B cell (primary cell): ENCODE data around the gene EGFL8. TPM values are rescaled to one million over a fixed set of nuclear protein-coding genes. Genes with fewer than 3 reads are reported as not detected.
A peak's percentile ranks its signal among the peaks of the same experiment; 100 is the strongest.

Experiments
- ATAC-seq: fragments of 200-7000 bp; cut with Tn5 transposase; one replicate; pipeline ENCODE4 v1.10.0; 2021; ENCODE audit warnings: low read depth, mild to moderate bottlenecking, moderate number of reproducible peaks, moderate library complexity
- CTCF ChIA-PET: fragments of 350-600 bp; sonication (Branson Sonifier 250); formaldehyde crosslinking; loops from one replicate; lab custom pipeline; 2021; ENCODE audit warnings: antibody characterized with exemption, inconsistent platforms; lab: Charles Lee
- POLR2A ChIA-PET: fragments of 350-600 bp; sonication (Branson Sonifier 250); formaldehyde crosslinking; loops from one replicate; lab custom pipeline; 2021; ENCODE audit warnings: antibody characterized with exemption; lab: Charles Lee
- DNase-seq: peaks from one replicate; pipeline ENCODE4 v3.0.0; 2013
- H2AFZ ChIP-seq: 2 replicates; pipeline ENCODE4 v1.6.1; 2012; ENCODE audit warnings: mild to moderate bottlenecking, low read depth, low read length; ENCODE audit not compliant: insufficient read depth, poor library complexity, severe bottlenecking
- H3K27ac ChIP-seq, 2 donors: 1 replicate in 1 of 2; 2 replicates in 1 of 2; pipeline ENCODE4 v1.5.1; 2012 to 2013; ENCODE audit warnings: low read length in 2 of 2, mild to moderate bottlenecking in 2 of 2, moderate library complexity in 1 of 2
- H3K27me3 ChIP-seq, 4 experiments: fragments of 200-600 bp in 1 of 4; sonication (generic) in 1 of 4; replicated peaks in 1 of 4; 1 replicate in 2 of 4; 2 replicates in 2 of 4; pipeline versions ENCODE4 v1.6.1 to v1.7.0; 2013 to 2016; ENCODE audit warnings: low read length in 3 of 4, mild to moderate bottlenecking in 2 of 4, mixed read lengths in 1 of 4, moderate library complexity in 1 of 4; ENCODE audit not compliant: insufficient read depth in 4 of 4, control insufficient read depth in 3 of 4; ENCODE audit errors: control extremely low read depth in 1 of 4
- H3K36me3 ChIP-seq, 2 experiments: replicated peaks in 1 of 2; 1 replicate in 1 of 2; 2 replicates in 1 of 2; pipeline versions ENCODE4 v1.6.1 to v1.7.1; 2013; ENCODE audit warnings: low read length in 1 of 2; ENCODE audit not compliant: insufficient read depth in 2 of 2, control insufficient read depth in 1 of 2; ENCODE audit errors: control extremely low read depth in 1 of 2, extremely low read depth in 1 of 2
- H3K4me1 ChIP-seq, 2 donors: fragments of 200-600 bp in 1 of 2; sonication (generic) in 1 of 2; 1 replicate in 1 of 2; 2 replicates in 1 of 2; pipeline versions ENCODE4 v1.5.1 to v1.6.1; 2013 to 2017; ENCODE audit warnings: low read length in 2 of 2; ENCODE audit not compliant: control insufficient read depth in 2 of 2, insufficient read depth in 2 of 2
- H3K4me2 ChIP-seq: replicated peaks from 2 replicates; pipeline ENCODE3; 2012; ENCODE audit warnings: mild to moderate bottlenecking, low read depth, low read length; ENCODE audit not compliant: poor library complexity, severe bottlenecking
- H3K4me3 ChIP-seq, 5 experiments: fragments of 200-600 bp in 1 of 5; sonication (generic) in 1 of 5; 1 replicate in 3 of 5; 2 replicates in 2 of 5; pipeline versions ENCODE4 v1.5.1 to v1.7.0; 2011 to 2016; ENCODE audit warnings: low read length in 4 of 5, mild to moderate bottlenecking in 4 of 5, low read depth in 2 of 5, control low read depth in 1 of 5, moderate library complexity in 1 of 5; ENCODE audit not compliant: insufficient read depth in 1 of 5; ENCODE audit errors: control extremely low read depth in 1 of 5, extremely low read depth in 1 of 5
- H3K79me2 ChIP-seq: fragments of 200-600 bp; sonication (generic); one replicate; pipeline ENCODE4 v1.6.0; 2016; ENCODE audit warnings: low read length; ENCODE audit not compliant: control insufficient read depth, insufficient read depth
- H3K9ac ChIP-seq: fragments of 200-600 bp; sonication (generic); 2 replicates; pipeline ENCODE4 v1.6.1; 2017; ENCODE audit warnings: mild to moderate bottlenecking, low read length, moderate library complexity
- H3K9me3 ChIP-seq, 3 donors: one replicate each; pipeline versions ENCODE4 v1.6.1 to v1.7.1; 2013; ENCODE audit warnings: low read length in 2 of 3; ENCODE audit not compliant: control insufficient read depth in 2 of 3, insufficient read depth in 1 of 3; ENCODE audit errors: control extremely low read depth in 1 of 3
- H4K20me1 ChIP-seq: 2 replicates; pipeline ENCODE4 v1.6.0; 2012; ENCODE audit warnings: mild to moderate bottlenecking, low read length; ENCODE audit not compliant: insufficient read depth, control insufficient read depth, poor library complexity, severe bottlenecking
- H3K27ac Mint-ChIP-seq: one replicate; pipeline ENCODE4 v1.8.0; 2021; ENCODE audit warnings: mixed read lengths
- H3K27me3 Mint-ChIP-seq: one replicate; pipeline ENCODE4 v1.8.0; 2021; ENCODE audit warnings: mixed read lengths
- H3K4me1 Mint-ChIP-seq: one replicate; pipeline ENCODE4 v1.8.0; 2021; ENCODE audit warnings: mixed read lengths
- H3K4me3 Mint-ChIP-seq: one replicate; pipeline ENCODE4 v1.8.0; 2021; ENCODE audit warnings: mixed read lengths
- H3K9me3 Mint-ChIP-seq: one replicate; pipeline ENCODE4 v1.8.0; 2022; ENCODE audit warnings: mixed read lengths; ENCODE audit not compliant: insufficient read depth
- EZH2 ChIP-seq: IDR thresholded peaks from 2 replicates; pipeline ENCODE4 v1.6.1; 2012; ENCODE audit warnings: borderline replicate concordance, low read depth, mild to moderate bottlenecking, moderate library complexity, low read length; ENCODE audit not compliant: insufficient read depth, poor library complexity, severe bottlenecking
- WGBS: methylation state at CpG from one replicate; pipeline ENCODE4 v1.1.5; 2013; ENCODE audit warnings: missing lambda C conversion rate; ENCODE audit not compliant: insufficient coverage; 5-methylcytosine and 5-hydroxymethylcytosine counted together
- intact Hi-C: fragments of 100-400 bp; cut with micrococcal nuclease; formaldehyde crosslinking; loops from one replicate; pipeline ENCODE4 v1.10.0; 2022
- polyA plus RNA-seq: library from polyadenylated mRNA; depleted of rRNA; stranded (reverse); fragments of >200 nt; gene quantifications from 2 replicates; pipeline ENCODE4 v1.2.3, GENCODE V29; 2012
- total RNA-seq, 2 donors: library from RNA; stranded (reverse); fragments of 120-200 nt in 1 of 2; gene quantifications; 1 replicate in 1 of 2; 2 replicates in 1 of 2; pipeline versions ENCODE4 v1.2.3 to v1.2.4, GENCODE V29; 2013 to 2022
- TF ChIP-seq, protein P1 (sequence below): fragments of 200-600 bp; IDR thresholded peaks from one replicate; pipeline ENCODE4 v1.8.0; 2022; ENCODE audit warnings: antibody characterized with exemption, mild to moderate bottlenecking

EGFL8 gene
- total and polyA plus RNA-seq, 2 donors (not counting 1 experiment from before 2014, with no cell fraction given) = 0.91 to 3.9 TPM

- Mint-ChIP-seq H3K4me1 (peaks cover 44% of the 10 kb centered on the region), H3K9me3 (no peaks in the 10 kb centered on the region), H3K27me3 (peaks cover 30% of the 10 kb centered on the region), H3K27ac (peak overlapping the region; percentile 58), H3K4me3 (peak overlapping the region; percentile 99)
- peak overlapping the region; percentile 69 for H3K9ac ChIP-seq
- H3K9me3 ChIP-seq = peaks cover 0 to 4% (median 0%) of the 10 kb centered on the region in 3 donors
- ATAC-seq (peak; percentile 87), DNase-seq (peak; percentile 86)
- H3K4me1 ChIP-seq = peaks cover 19 to 27% of the 10 kb centered on the region in 2 donors
- H3K4me3 ChIP-seq = peak overlapping the region; percentile 59 to 75 (median 68)
- H3K36me3 ChIP-seq = no peaks in the 10 kb centered on the region
- H3K27ac ChIP-seq = no peak overlapping the region
- 2% methylated on average over 23 of the region's 34 CpGs for WGBS
- TF ChIP-seq EZH2 = no peak
- TF ChIP-seq, protein P1, sequence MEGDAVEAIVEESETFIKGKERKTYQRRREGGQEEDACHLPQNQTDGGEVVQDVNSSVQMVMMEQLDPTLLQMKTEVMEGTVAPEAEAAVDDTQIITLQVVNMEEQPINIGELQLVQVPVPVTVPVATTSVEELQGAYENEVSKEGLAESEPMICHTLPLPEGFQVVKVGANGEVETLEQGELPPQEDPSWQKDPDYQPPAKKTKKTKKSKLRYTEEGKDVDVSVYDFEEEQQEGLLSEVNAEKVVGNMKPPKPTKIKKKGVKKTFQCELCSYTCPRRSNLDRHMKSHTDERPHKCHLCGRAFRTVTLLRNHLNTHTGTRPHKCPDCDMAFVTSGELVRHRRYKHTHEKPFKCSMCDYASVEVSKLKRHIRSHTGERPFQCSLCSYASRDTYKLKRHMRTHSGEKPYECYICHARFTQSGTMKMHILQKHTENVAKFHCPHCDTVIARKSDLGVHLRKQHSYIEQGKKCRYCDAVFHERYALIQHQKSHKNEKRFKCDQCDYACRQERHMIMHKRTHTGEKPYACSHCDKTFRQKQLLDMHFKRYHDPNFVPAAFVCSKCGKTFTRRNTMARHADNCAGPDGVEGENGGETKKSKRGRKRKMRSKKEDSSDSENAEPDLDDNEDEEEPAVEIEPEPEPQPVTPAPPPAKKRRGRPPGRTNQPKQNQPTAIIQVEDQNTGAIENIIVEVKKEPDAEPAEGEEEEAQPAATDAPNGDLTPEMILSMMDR = peak; percentile 64
- H3K79me2 ChIP-seq = no peaks in the 10 kb centered on the region
- ChIA-PET POLR2A (interaction anchor here (1.0 to 1.3 kb wide), 2 partner anchors 23 to 35 kb away, joined by 3 to 6 read pairs; partner anchors contain the start of gene PBX2), CTCF (interaction anchor here (0.6 to 1.3 kb wide), 10 partner anchors 21 to 713 kb away, joined by 3 to 11 read pairs (median 4); partner anchors contain the start of genes AGPAT1, FKBPL and GPSM3)
- H3K27me3 ChIP-seq = peaks cover 0 to 46% (median 15%) of the 10 kb centered on the region in 4 experiments
- H2AFZ ChIP-seq = peak overlapping the region; percentile 81
- intact Hi-C loops = loop anchor here (1.0 to 10.0 kb wide), 7 partner anchors 24 to 608 kb away; partner anchors contain the start of genes ATP6V1G2, FKBPL, NFKBIL1 and RNF5
- H3K4me2 ChIP-seq = peak overlapping the region; percentile 89
- H4K20me1 ChIP-seq = no peaks in the 10 kb centered on the region
Observed at GRCh38 chr6:32154514-32155161, 9.8 kb upstream of the EGFL8 start.

GRCh38 chr6:32156891-32157290 lies 7.5 kb upstream of the EGFL8 start:
- no peak for TF ChIP-seq EZH2
- TF ChIP-seq, protein P1 = no peak
- H3K4me1 Mint-ChIP-seq = peaks cover 30% of the 10 kb centered on the region
- intact Hi-C loops = loop anchor here (10.0 kb wide), 1 partner anchor 112 kb away; no protein-coding TSS in a partner anchor
- Histone ChIP-seq H3K9me3 (no peaks in the 10 kb centered on the region), H3K27me3 (peaks cover 0 to 26% (median 5%) of the 10 kb centered on the region in 4 experiments), H3K79me2 (no peaks in the 10 kb centered on the region), H4K20me1 (no peaks in the 10 kb centered on the region), H3K4me1 (peaks cover 17 to 27% of the 10 kb centered on the region in 2 donors), H3K9ac (no peak overlapping the region), H3K36me3 (no peaks in the 10 kb centered on the region), H3K4me3 (no peak overlapping the region), H3K4me2 (no peak overlapping the region), H3K27ac (no peak overlapping the region), H2AFZ (no peak overlapping the region)
- no peak overlapping the region for H3K4me3 Mint-ChIP-seq
- WGBS = 93% methylated on average over 4 of the region's 9 CpGs
- no peak for DNase-seq
- CTCF ChIA-PET = no interaction called here
- H3K27ac Mint-ChIP-seq = no peak overlapping the region
- H3K27me3 Mint-ChIP-seq = peaks cover 14% of the 10 kb centered on the region
- H3K9me3 Mint-ChIP-seq = no peaks in the 10 kb centered on the region
- POLR2A ChIA-PET = no interaction called here
- ATAC-seq = no peak
